GM10266 (cell line): Measurements from ENCODE around the gene CCDC134.
A peak's percentile ranks its signal among the peaks of the same experiment; 100 is the strongest.

Experiments
- DNase-seq: peaks from one replicate; pipeline ENCODE4 v3.0.0; 2012; ENCODE audit errors: extremely low spot score
- TF ChIP-seq, protein P1 (sequence below): IDR thresholded peaks from 2 replicates; pipeline ENCODE4 v1.5.1; 2012; ENCODE audit warnings: mild to moderate bottlenecking, low read depth; ENCODE audit not compliant: control insufficient read depth, insufficient read depth; ENCODE audit errors: missing control alignments

The CCDC134 gene

DNA sequence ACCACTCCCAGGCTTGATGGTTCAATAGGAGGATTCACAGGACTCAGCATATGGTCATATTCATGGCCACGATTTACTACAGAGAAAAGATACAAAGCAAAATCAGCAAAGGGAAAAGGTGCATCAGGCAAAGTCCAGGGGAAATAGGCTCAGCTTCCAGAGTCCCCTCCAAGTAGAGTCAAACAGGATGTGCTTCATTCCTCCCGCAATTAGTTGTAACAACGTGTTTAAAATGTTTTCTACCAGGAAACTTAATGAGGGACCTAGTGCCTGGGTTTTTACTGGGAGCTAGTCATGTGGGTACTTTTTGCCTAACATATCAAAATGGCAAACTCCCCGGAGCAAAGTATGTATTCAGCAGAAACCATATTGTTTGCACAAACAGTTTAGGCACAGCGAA, 17.5 kb downstream of the CCDC134 start:
- TF ChIP-seq, protein P1, sequence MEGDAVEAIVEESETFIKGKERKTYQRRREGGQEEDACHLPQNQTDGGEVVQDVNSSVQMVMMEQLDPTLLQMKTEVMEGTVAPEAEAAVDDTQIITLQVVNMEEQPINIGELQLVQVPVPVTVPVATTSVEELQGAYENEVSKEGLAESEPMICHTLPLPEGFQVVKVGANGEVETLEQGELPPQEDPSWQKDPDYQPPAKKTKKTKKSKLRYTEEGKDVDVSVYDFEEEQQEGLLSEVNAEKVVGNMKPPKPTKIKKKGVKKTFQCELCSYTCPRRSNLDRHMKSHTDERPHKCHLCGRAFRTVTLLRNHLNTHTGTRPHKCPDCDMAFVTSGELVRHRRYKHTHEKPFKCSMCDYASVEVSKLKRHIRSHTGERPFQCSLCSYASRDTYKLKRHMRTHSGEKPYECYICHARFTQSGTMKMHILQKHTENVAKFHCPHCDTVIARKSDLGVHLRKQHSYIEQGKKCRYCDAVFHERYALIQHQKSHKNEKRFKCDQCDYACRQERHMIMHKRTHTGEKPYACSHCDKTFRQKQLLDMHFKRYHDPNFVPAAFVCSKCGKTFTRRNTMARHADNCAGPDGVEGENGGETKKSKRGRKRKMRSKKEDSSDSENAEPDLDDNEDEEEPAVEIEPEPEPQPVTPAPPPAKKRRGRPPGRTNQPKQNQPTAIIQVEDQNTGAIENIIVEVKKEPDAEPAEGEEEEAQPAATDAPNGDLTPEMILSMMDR = no peak
- DNase-seq = no peak

DNA sequence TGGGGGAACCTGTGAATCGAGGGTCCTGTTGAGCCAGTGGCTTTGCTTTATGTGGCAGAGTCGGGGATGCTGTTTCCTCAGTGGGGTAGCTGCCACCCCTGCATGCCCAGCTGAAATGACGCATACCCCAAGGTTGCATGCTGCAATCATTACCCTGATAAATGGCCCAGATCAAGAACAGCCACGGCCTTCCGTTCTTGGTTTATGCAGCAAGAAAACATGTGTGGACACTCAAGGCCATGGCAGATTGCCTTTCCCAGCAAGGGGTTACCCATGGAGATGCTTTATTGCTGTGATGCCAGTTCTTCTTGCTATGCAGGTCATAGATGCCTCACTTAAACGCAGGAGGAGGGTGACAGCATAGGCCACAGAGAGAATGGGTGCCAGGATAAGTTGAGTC, 18.1 kb downstream of the CCDC134 start:
- DNase-seq = no peak
- TF ChIP-seq, protein P1 = no peak

DNA sequence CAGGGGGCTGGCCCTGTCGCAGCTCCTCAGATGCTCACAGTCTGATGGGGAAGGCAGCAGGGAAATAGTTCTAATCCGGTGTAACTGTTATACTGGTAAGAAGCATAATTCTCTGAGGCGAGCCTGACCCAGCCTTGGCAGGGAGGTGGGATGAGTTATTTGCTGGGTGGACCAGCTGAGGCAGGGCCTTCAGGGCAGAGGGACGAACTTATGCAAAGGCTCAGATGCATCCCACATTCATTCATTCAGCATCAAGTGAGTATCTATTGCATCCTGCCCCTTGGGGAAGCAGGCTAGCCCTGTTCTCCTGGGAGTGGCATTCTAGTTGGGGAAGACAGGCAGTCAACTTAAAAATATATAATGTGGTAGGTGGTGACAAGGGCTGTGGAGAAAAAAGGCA, 18.8 kb downstream of the CCDC134 start:
- no peak for DNase-seq
- TF ChIP-seq, protein P1 = no peak

DNA sequence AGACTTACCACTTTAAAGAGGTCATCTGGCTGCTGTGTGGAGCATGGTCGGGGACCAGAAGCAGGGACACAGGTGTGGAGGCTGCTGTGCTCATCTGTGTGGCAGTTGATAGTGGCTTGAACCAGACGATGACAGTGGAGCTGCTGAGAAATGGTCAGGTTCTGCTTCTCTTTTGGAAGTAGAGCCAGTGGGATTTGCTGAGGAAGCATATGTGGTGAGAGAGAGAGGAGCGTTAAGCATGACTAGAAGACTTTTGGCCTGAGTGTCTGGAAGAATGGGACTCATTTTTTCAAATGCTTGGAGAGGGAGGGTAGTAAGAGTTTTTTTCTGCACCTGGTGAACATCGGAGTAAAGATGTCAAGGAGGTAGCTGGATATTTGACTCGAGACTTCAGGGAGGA, 20.0 kb downstream of the CCDC134 start:
- no peak for DNase-seq
- TF ChIP-seq, protein P1 = no peak

DNA sequence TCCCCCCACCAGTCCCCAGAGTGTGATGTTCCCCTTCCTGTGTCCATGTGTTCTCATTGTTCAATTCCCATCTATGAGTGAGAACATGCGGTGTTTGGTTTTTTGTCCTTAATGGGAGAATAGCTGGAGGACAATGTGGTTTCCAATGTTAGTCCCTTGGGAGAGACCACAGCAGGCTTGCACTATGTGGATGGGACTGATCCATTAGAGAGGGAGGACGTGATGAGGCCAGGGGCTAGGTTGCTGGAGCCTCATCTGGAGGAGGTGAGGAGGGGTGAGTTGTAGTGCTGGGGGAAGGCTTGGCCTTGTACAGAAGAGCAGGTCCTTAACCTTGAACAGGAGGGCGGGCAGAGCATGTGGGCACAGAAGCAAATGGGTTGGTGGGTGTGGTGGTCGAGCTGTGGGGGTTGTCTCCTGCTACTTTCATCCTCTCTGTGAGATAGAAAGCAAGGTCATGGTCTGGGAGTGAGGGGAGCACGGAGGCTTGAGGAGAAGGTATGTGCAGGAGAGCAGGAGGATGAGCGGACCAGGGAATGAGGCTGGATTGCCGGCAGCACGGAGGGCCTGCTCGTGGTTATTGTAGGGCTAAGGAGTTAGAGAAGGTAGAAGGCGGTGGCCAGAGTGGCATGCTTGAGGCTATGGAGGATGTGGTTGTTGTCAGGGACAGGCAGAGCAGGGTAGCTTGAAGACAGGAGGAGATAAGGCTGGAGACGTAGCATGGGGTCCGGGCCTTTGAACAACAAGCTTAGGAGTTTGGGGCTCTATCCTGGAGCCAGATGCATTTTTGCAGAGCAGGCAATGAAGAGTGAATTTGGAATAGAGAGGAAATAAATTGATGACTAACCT, 21.2 kb downstream of the CCDC134 start:
- TF ChIP-seq, protein P1 = no peak
- no peak for DNase-seq

DNA sequence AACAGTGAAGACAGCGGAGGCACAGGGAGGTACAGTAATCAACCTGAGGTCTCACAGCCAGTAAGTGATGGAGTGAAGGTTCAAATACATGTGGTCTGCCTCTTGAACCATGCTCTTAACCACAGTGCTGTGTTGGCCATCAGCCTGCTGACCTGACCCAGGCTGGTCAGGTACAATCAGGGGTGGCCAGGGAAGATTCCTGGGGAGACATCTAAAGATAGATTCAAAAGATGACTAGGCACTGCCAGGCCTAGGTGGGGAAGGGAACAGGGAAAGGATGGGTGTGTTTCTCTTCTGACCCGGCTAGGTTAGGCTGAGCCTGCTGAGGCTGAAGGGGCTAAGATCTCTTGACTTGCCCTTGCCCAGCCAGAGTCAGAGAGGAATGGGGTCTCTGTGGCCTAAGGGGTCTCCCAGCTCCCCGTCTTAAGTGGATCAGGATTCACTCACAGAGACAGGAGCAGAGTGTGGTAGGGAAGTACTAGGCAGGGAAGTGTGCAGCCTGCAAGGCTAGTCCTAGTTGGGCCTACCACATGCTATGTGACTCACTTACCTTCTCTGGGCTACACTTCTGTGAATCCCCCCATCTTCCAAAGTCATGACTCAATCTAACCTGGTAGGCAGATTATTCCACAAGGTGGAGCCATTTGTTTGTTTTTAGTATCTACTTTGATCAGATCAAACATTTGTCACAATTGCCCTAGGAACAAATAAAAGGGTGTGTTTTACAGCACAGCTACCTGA, 22.0 kb downstream of the CCDC134 start:
- TF ChIP-seq, protein P1 = peak; percentile 59
- DNase-seq = peak; percentile 68

DNA sequence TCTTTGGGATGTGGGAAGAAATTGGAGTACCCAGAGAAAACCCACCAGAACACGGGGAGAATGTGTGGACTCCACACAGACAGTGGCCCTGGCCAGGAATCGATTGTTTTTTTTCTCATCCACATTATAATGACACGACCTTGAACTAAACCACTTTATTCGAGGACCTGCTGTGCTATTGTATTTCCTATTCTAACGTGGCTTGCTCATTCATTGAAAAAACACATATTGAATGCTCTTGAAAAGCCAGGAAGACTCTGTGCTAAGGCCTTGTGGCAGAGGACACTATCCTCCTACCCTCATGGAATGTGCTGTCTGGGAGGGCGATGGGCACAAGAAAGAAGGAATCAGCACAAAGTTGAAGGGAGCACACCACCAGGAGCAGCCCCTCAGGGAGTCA, 23.3 kb downstream of the CCDC134 start:
- TF ChIP-seq, protein P1 = no peak
- no peak for DNase-seq
